ENCODE results near the gene MRPL19.

MRPL19 gene

DNA sequence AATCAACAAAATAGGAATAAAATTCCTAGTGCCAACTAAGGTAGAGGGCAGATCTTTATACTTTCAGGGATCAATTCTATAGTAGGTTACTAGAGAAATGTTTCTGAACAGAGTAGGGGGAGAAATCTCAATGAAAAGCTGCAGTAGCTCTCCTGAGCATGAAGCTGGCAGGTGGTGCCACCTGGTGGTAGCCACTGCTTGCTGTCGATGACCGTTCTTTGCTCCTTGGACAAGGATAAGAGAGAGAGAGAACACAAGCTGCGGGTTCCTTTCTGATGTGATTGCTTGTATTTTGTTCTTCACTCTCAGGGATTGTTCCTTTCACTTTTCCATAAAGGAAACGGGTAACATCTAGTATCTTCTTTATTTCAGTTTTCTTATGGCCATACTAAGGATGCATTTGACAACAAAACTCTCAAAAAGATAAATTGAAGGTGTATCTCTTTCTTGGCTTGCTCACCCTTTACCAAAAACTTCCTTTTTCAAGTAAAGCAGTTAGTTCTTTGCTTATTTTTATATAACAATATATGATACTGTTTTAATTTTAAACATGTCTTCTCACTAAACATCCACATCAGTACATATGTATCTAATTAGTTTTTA is 18.6 kb upstream of the MRPL19 start:
- TF ChIP-seq, protein P1, sequence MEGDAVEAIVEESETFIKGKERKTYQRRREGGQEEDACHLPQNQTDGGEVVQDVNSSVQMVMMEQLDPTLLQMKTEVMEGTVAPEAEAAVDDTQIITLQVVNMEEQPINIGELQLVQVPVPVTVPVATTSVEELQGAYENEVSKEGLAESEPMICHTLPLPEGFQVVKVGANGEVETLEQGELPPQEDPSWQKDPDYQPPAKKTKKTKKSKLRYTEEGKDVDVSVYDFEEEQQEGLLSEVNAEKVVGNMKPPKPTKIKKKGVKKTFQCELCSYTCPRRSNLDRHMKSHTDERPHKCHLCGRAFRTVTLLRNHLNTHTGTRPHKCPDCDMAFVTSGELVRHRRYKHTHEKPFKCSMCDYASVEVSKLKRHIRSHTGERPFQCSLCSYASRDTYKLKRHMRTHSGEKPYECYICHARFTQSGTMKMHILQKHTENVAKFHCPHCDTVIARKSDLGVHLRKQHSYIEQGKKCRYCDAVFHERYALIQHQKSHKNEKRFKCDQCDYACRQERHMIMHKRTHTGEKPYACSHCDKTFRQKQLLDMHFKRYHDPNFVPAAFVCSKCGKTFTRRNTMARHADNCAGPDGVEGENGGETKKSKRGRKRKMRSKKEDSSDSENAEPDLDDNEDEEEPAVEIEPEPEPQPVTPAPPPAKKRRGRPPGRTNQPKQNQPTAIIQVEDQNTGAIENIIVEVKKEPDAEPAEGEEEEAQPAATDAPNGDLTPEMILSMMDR (IDR thresholded peaks at IDR 0.05; ENCODE audit: low read length, missing control alignments): peak; percentile 100
- peak; percentile 86 for DNase-seq (ENCODE audit: low read depth)
- no peak overlapping the region for H3K4me3 ChIP-seq (replicated peaks; ENCODE audit: low read depth, low read length)

DNA sequence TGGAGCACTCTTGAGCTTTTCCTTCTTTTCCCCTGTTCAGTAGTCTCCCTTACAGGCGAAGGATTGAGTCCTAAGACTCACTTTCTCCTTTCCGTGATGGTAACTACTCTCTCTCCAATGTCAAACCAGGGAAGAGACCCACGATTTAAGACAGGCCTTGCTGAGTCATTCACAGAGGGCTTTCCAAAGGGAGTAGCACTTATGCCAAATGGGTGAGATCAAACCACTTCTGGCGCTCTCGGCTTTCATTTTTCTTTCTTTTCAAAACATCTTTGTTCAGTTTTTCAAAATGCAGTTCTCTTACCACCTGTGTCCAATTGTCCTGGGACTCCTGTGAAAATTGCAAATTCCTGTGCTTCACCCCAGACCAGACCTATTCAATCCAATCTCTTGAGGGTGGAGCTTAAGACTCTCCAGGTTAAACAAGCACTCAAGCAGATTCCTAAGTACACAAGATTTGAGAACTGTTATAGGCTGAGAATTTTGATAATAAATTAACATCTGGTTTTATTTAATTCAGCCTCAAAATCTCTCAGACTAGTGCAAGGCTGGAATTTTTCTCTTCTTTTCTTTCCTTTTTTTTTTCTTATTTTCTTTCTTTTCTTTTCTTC is 14.4 kb upstream of the MRPL19 start:
- DNase-seq (ENCODE audit: low read depth): no peak
- H3K4me3 ChIP-seq (replicated peaks; ENCODE audit: low read depth, low read length): no peak overlapping the region
- TF ChIP-seq, protein P1 (IDR thresholded peaks at IDR 0.05; ENCODE audit: low read length, missing control alignments): no peak

DNA sequence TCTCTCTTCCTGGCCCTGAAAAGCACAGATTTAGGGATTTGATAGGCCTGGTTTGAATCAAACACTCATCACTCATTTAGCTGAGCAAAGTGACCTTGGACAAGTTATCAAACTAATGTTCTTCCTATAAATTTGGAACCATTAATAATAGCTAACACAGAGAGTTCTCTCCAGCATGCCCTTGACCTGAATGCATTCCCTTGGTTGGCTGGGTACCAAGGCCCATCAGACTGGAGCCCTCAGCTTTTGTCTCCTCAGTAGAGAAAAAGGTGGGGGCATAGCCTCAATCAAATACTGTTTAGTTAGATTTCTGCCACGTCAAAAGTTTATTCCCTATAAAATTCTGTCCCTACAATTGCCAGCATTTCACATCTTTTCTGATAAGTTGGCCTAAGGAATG is 13.8 kb upstream of the MRPL19 start:
- TF ChIP-seq, protein P1 (IDR thresholded peaks at IDR 0.05; ENCODE audit: low read length, missing control alignments): no peak
- H3K4me3 ChIP-seq (replicated peaks; ENCODE audit: low read depth, low read length): no peak overlapping the region
- DNase-seq (ENCODE audit: low read depth): no peak

DNA sequence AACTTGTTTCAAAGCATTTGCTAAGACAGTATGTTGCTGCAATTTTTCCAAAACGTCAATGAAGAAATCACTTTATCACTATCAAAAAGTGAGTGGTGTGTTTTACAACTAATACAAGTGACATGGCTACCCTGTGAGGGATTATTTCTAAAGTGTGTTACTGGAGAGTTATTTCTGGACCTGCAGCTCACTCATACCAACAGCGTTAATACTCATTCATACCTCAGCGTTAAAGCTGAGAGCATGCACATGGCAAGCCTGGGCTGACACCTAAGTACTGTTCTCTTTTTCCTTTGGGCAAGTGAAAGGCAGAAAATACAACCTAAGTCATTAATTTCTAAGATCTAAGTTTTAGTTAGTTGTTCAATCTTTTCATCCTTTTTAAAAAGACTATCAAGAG is 13.0 kb upstream of the MRPL19 start:
- TF ChIP-seq, protein P1 (IDR thresholded peaks at IDR 0.05; ENCODE audit: low read length, missing control alignments): no peak
- DNase-seq (ENCODE audit: low read depth): no peak

DNA sequence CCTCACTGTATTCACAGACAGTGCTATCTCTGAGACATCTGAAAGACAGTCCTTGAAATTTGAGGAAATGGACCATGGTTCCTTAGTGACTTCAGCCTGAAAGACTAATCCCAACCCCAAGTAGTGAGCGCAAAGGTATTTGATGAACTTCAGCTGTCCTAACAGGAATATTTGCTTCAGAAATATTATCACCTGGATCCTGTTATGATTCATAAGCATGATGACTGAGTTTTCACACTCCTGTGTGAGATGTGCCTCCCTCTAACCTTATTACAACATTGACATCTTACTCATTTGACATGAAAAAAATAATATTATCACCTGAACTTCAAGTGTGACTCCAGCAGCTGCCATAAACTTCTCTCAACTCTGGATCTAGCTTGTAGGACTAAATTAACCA is 11.6 kb upstream of the MRPL19 start:
- TF ChIP-seq, protein P1 (IDR thresholded peaks at IDR 0.05; ENCODE audit: low read length, missing control alignments): no peak
- H3K4me3 ChIP-seq (replicated peaks; ENCODE audit: low read depth, low read length): no peak overlapping the region
- DNase-seq (ENCODE audit: low read depth): no peak

More for the DNA sequence above, 13.0 kb upstream of the MRPL19 start:
- H3K4me3 ChIP-seq (replicated peaks; ENCODE audit: low read depth, low read length): no peak overlapping the region

DNA sequence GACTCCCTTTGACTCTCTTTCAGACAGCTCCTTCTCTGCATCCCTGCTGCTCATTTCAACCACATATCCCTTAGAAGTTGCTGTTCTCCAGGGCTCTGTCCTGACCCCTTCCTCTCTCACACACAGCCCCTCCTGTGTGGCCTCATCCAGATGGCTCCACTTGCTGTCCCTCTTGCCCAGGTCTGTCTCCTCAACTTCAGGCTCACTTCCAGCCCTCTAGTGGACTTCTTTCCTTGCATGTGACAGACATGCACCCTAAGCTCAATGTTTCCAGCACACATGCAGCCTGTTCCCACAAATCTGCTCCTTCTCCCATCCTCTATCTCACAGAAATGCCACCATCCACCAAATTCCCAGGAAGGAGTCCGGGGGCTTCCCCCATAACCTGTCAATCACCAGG is 9.0 kb upstream of the MRPL19 start:
- H3K4me3 ChIP-seq (replicated peaks; ENCODE audit: low read depth, low read length): no peak overlapping the region
- TF ChIP-seq, protein P1 (IDR thresholded peaks at IDR 0.05; ENCODE audit: low read length, missing control alignments): no peak
- no peak for DNase-seq (ENCODE audit: low read depth)

DNA sequence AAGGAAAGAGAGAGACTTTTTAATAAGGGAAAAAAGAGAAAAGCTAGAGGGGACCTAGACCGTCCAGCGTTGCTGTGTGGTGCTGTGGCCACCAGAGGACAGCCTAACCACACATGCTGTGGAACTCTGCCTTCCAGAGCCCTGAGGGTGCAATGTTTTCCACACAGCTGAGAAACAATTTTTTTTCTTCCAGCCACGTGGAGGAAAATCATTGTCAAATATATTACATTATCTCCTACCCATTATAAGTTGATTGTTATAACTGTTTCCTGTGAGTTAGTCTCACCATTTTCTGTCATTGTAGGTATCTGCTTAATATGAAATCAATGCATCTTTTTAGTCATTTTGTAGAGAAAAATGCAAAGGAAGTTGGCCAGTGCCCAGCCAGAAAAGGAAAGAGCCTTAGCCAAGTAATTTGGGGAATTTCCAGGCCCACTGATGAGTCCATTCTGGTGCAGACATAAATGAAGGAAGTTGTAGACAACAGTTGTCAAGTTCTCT is 5.9 kb upstream of the MRPL19 start:
- TF ChIP-seq, protein P1 (IDR thresholded peaks at IDR 0.05; ENCODE audit: low read length, missing control alignments): no peak
- DNase-seq (ENCODE audit: low read depth): peak; percentile 87
- H3K4me3 ChIP-seq (replicated peaks; ENCODE audit: low read depth, low read length): peak overlapping the region; percentile 5

Measured in fibroblast of pulmonary artery (primary cell).